ENCODE results near the gene BACH1. TPM values are rescaled to one million over a fixed set of nuclear protein-coding genes. Genes with fewer than 3 reads are reported as not detected.

The BACH1 gene
- total RNA-seq, 2 donors from 2014 or later, result 35.3 to 59.3 TPM

- intact Hi-C loops (cut with DNase I), result no loop called here
- ATAC-seq (no peak), DNase-seq (no peak)
Observed at GRCh38 chr21:29394051-29394450, 95.3 kb downstream of the BACH1 start.

Other genes with a start within 250 kb of the BACH1 start
- 100 to 1,000 TPM in 1 of 2 donors, 10 to 100 TPM in 1; 97.5 to 117 TPM for gene CCT8, start 225.3 kb upstream of the BACH1 start, total RNA-seq
- gene MAP3K7CL, start 168.3 kb upstream of the BACH1 start, total RNA-seq, result 1 to 10 TPM; 2.3 to 5.4 TPM

All from left cardiac atrium (tissue), 4 donors.